GM23338 (cell line): ENCODE results near the gene FMN1.

ENCODE experiments used
- CTCF ChIP-seq, 2 experiments: fragments of 200-600 bp in 1 of 2; sonication (generic) in 1 of 2; conservative IDR thresholded peaks; 2 replicates each; pipeline versions ENCODE4 v1.5.1 to v1.6.1; 2016 to 2017; ENCODE audit warnings: antibody characterized with exemption in 2 of 2, low read depth in 2 of 2, mild to moderate bottlenecking in 2 of 2, moderate library complexity in 1 of 2
- ETS1 ChIP-seq: IDR thresholded peaks from 2 replicates; pipeline ENCODE4 v1.6.1; 2016; ENCODE audit warnings: antibody characterized with exemption
- EZH2 ChIP-seq: fragments of 200-600 bp; sonication (generic); IDR thresholded peaks from one replicate; pipeline ENCODE4 v1.8.0; 2017; ENCODE audit warnings: antibody characterized with exemption, mild to moderate bottlenecking, low read depth; ENCODE audit not compliant: unreplicated experiment
- EZH2phosphoT487 ChIP-seq: fragments of 200-600 bp; sonication (generic); IDR thresholded peaks from one replicate; pipeline ENCODE4 v1.8.1; 2018; ENCODE audit warnings: antibody characterized with exemption; ENCODE audit not compliant: unreplicated experiment
- POLR2AphosphoS5 ChIP-seq: IDR thresholded peaks from 2 replicates; pipeline ENCODE4 v1.6.1; 2016; ENCODE audit warnings: antibody characterized with exemption, low read depth
- ZNF462 ChIP-seq: fragments of 250-450 bp; sonication (Bioruptor Pico); IDR thresholded peaks from 2 replicates; pipeline ENCODE4 v1.5.0; 2020; ENCODE audit warnings: mild to moderate bottlenecking, moderate library complexity

GRCh38 chr15:33226559-33227181 is 32.2 kb upstream of the FMN1 start:
- peak; percentile 46 to 52 for TF ChIP-seq CTCF (conservative IDR thresholded peaks at IDR 0.05; ENCODE audit: low read depth in 2 of 2)
- no peak for TF ChIP-seq ZNF462 (CRISPR knock-in tag)
- TF ChIP-seq POLR2AphosphoS5: no peak
- no peak for TF ChIP-seq EZH2
- TF ChIP-seq ETS1: no peak
- TF ChIP-seq EZH2phosphoT487: no peak
